NCI-H2081 (cell line): ENCODE data around the gene MEIS2.

Source experiments
- DNase-seq, 2 experiments: peaks; one replicate each; lab custom pipeline; 2025; lab: John Stamatoyannopoulos, UW

The MEIS2 gene

GRCh38 chr15:36936613-36937012, 163.7 kb downstream of the MEIS2 start:
- DNase-seq, result no peak

- no peak for DNase-seq
These were observed 166.9 kb downstream of the MEIS2 start for GRCh38 chr15:36933255-36933990.

- DNase-seq, result no peak
These were observed 168.3 kb downstream of the MEIS2 start for GRCh38 chr15:36932070-36932469.

GRCh38 chr15:36931434-36931833, 168.9 kb downstream of the MEIS2 start:
- no peak for DNase-seq

- peak; percentile 33 to 81 for DNase-seq
These were observed 173.9 kb downstream of the MEIS2 start for GRCh38 chr15:36926427-36926825.

GRCh38 chr15:36925653-36926426, 174.5 kb downstream of the MEIS2 start:
- DNase-seq, result peak; percentile 90 to 96

GRCh38 chr15:36925049-36925448, 175.3 kb downstream of the MEIS2 start:
- no peak for DNase-seq

GRCh38 chr15:36924034-36924433, 176.3 kb downstream of the MEIS2 start:
- peak; percentile 23 to 62 for DNase-seq

- no peak for DNase-seq
These were observed 178.8 kb downstream of the MEIS2 start for GRCh38 chr15:36921484-36922091.

GRCh38 chr15:36917411-36918267, 182.7 kb downstream of the MEIS2 start:
- no peak for DNase-seq

GRCh38 chr15:36914960-36915808, 185.2 kb downstream of the MEIS2 start:
- DNase-seq, result peak; percentile 65 to 79

GRCh38 chr15:36914466-36914865, 185.9 kb downstream of the MEIS2 start:
- no peak for DNase-seq

GRCh38 chr15:36912311-36912712, 188.0 kb downstream of the MEIS2 start:
- no peak for DNase-seq

- DNase-seq, result peak; percentile 77 to 95
These were observed 188.9 kb downstream of the MEIS2 start for GRCh38 chr15:36911322-36911944.

GRCh38 chr15:36908991-36909390, 191.4 kb downstream of the MEIS2 start:
- no peak for DNase-seq

GRCh38 chr15:36907295-36907694, 193.1 kb downstream of the MEIS2 start:
- DNase-seq, result no peak

GRCh38 chr15:36905908-36906307, 194.4 kb downstream of the MEIS2 start:
- DNase-seq, result no peak

GRCh38 chr15:36904715-36905114, 195.6 kb downstream of the MEIS2 start:
- peak in 1 of 2 experiments; percentile 23 for DNase-seq

- DNase-seq, result peak; percentile 76 to 91
These were observed 196.3 kb downstream of the MEIS2 start for GRCh38 chr15:36903922-36904556.

- no peak for DNase-seq
These were observed 197.2 kb downstream of the MEIS2 start for GRCh38 chr15:36903195-36903594.
